Endodermal cell (in vitro differentiated cells): Measurements from ENCODE around the gene FGD4. TPM values are rescaled to one million over a fixed set of nuclear protein-coding genes. Genes with fewer than 3 reads are reported as not detected.

Experiments used
- DNase-seq: peaks from one replicate; pipeline ENCODE4 v3.0.0-alpha.2; 2017
- H3K27ac ChIP-seq: 2 replicates; pipeline ENCODE4 v1.5.1; 2013; ENCODE audit warnings: mild to moderate bottlenecking, low read depth, low read length, moderate library complexity
- H3K27me3 ChIP-seq: 2 replicates; pipeline ENCODE4 v1.6.1; 2013; ENCODE audit warnings: mild to moderate bottlenecking, low read length, moderate library complexity; ENCODE audit not compliant: insufficient read depth, control insufficient read depth, poor library complexity, severe bottlenecking
- H3K36me3 ChIP-seq: 2 replicates; pipeline ENCODE4 v1.7.0; 2013; ENCODE audit warnings: mild to moderate bottlenecking, low read length, moderate library complexity; ENCODE audit not compliant: control insufficient read depth, insufficient read depth
- H3K4me1 ChIP-seq: one replicate; pipeline ENCODE4 v1.7.0; 2013; ENCODE audit warnings: low read length; ENCODE audit not compliant: control insufficient read depth, insufficient read depth
- H3K4me3 ChIP-seq: 2 replicates; pipeline ENCODE4 v1.5.1; 2013; ENCODE audit warnings: mild to moderate bottlenecking, low read length, moderate library complexity
- H3K9ac ChIP-seq: 2 replicates; pipeline ENCODE4 v1.6.1; 2013; ENCODE audit warnings: mild to moderate bottlenecking, low read length, moderate library complexity; ENCODE audit not compliant: poor library complexity, severe bottlenecking; ENCODE audit errors: extremely low read depth
- H3K9me3 ChIP-seq: 2 replicates; pipeline ENCODE4 v1.6.1; 2013; ENCODE audit warnings: mild to moderate bottlenecking, low read length, moderate library complexity; ENCODE audit not compliant: control insufficient read depth
- H3K27ac Mint-ChIP-seq: 2 replicates; pipeline ENCODE4 v1.8.0; 2020; ENCODE audit warnings: mixed read lengths
- H3K27me3 Mint-ChIP-seq: 2 replicates; pipeline ENCODE4 v1.8.0; 2021; ENCODE audit warnings: mild to moderate bottlenecking, mixed read lengths; ENCODE audit not compliant: insufficient read depth
- H3K36me3 Mint-ChIP-seq: 2 replicates; pipeline ENCODE4 v1.8.0; 2020; ENCODE audit warnings: low read depth, mixed read lengths
- H3K4me1 Mint-ChIP-seq: 2 replicates; pipeline ENCODE4 v1.8.0; 2020; ENCODE audit warnings: mixed read lengths
- H3K4me3 Mint-ChIP-seq: 2 replicates; pipeline ENCODE4 v1.8.0; 2020; ENCODE audit warnings: mild to moderate bottlenecking, moderate library complexity, mixed read lengths
- H3K9me3 Mint-ChIP-seq: 2 replicates; pipeline ENCODE4 v1.8.0; 2020; ENCODE audit warnings: mild to moderate bottlenecking, mixed read lengths
- CTCF ChIP-seq: fragments of 200-600 bp; sonication (generic); conservative IDR thresholded peaks from 2 replicates; pipeline ENCODE4 v1.5.0; 2021; ENCODE audit warnings: antibody characterized with exemption, mild to moderate bottlenecking
- WGBS, 2 experiments: methylation state at CpG; one replicate each; pipeline versions ENCODE4 v1.1.5 to v1.1.7; 2013; ENCODE audit warnings: missing lambda C conversion rate in 2 of 2, mixed read lengths in 1 of 2; ENCODE audit not compliant: insufficient coverage in 1 of 2, insufficient read length in 1 of 2; 5-methylcytosine and 5-hydroxymethylcytosine counted together
- long read RNA-seq, 4 experiments: library from polyadenylated mRNA in 2 of 4; library from RNA in 1 of 4; library from capped mRNA in 1 of 4; stranded (forward) in 3 of 4; unstranded in 1 of 4; transcript quantifications; one replicate each; pipeline ENCODE4 v2.0.0, GENCODE V29; 2020 to 2021; ENCODE audit warnings: inconsistent platforms in 1 of 4
- polyA plus RNA-seq, 2 experiments: library from polyadenylated mRNA; stranded (reverse); fragments of 50-300 nt; gene quantifications; one replicate each; pipeline ENCODE4 v1.2.3, GENCODE V29; 2013
- total RNA-seq, 2 donors: library from RNA; stranded (reverse); fragmentation: NEBNext Ultra II Directional in 1 of 2; extraction: Animal tissue kit (Norgen Biotek cat#: 25700) in 1 of 2; gene quantifications; 2 replicates in 1 of 2; 3 replicates in 1 of 2; pipeline ENCODE4 v1.2.1, GENCODE V29; 2021

FGD4 gene
- total RNA-seq, result 10 to 100 TPM; 27.6 to 57.7 TPM
- 10.7 TPM for polyA plus RNA-seq (2013, experiment 1 of 2)
- 11.1 TPM for polyA plus RNA-seq (2013, experiment 2 of 2)
- long read RNA-seq, experiment 1, partial matches to known transcripts, result 0 of 5 reads
- long read RNA-seq, experiment 1, other reads (novel, unspliced or antisense), result 4 of 5 reads
- long read RNA-seq, experiment 2, full-length matches to known transcripts, result 7 of 30 reads
- long read RNA-seq, experiment 2, partial matches to known transcripts, result 3 of 30 reads
- long read RNA-seq, experiment 2, other reads (novel, unspliced or antisense), result 20 of 30 reads
- long read RNA-seq, experiment 3, full-length matches to known transcripts, result 6 of 118 reads
- long read RNA-seq, experiment 3, partial matches to known transcripts, result 60 of 118 reads
- long read RNA-seq, experiment 3, other reads (novel, unspliced or antisense), result 52 of 118 reads
- long read RNA-seq, experiment 4, partial matches to known transcripts, result 0 of 2 reads
- long read RNA-seq, experiment 4, other reads (novel, unspliced or antisense), result 2 of 2 reads

GRCh38 chr12:32399370-32400113 is at the start of gene FGD4:
FGD4 (plus strand) TSS chr12:32399558.
- Histone ChIP-seq H3K4me1 (peaks cover 15% of the 10 kb centered on the region), H3K4me3 (peak within 1 kb of the TSS; percentile 94), H3K9ac (peak within 1 kb of the TSS; percentile 70), H3K27ac (no peak within 1 kb of the TSS), H3K9me3 (no peaks in the 10 kb centered on the region), H3K27me3 (no peaks in the 10 kb centered on the region), H3K36me3 (peaks cover 26% of the 10 kb centered on the region)
- Mint-ChIP-seq H3K27ac (peak within 1 kb of the TSS; percentile 96), H3K9me3 (no peaks in the 10 kb centered on the region), H3K4me1 (peaks cover 52% of the 10 kb centered on the region), H3K27me3 (no peaks in the 10 kb centered on the region), H3K4me3 (peak within 1 kb of the TSS; percentile 89), H3K36me3 (peaks cover 29% of the 10 kb centered on the region)
- peak; percentile 88 for TF ChIP-seq CTCF
- DNase-seq, result peak; percentile 99
- 0% methylated on average over 27 to 82 of the region's 82 CpGs for WGBS, 2 experiments

- H3K27ac ChIP-seq, result no peak overlapping the region
- H3K4me3 Mint-ChIP-seq, result no peak overlapping the region
- no peak overlapping the region for H3K4me3 ChIP-seq
- no peaks in the 10 kb centered on the region for H3K4me1 ChIP-seq
- H3K27me3 ChIP-seq, result no peaks in the 10 kb centered on the region
- DNase-seq, result no peak
- TF ChIP-seq CTCF, result no peak
- H3K36me3 Mint-ChIP-seq, result peaks cover 22% of the 10 kb centered on the region
- WGBS, 2 experiments, result 100% methylated on average over 1 of the region's 1 CpG
- no peak overlapping the region for H3K9ac ChIP-seq
- H3K9me3 Mint-ChIP-seq, result no peaks in the 10 kb centered on the region
- no peaks in the 10 kb centered on the region for H3K4me1 Mint-ChIP-seq
- no peaks in the 10 kb centered on the region for H3K36me3 ChIP-seq
- H3K9me3 ChIP-seq, result no peaks in the 10 kb centered on the region
- no peaks in the 10 kb centered on the region for H3K27me3 Mint-ChIP-seq
- no peak overlapping the region for H3K27ac Mint-ChIP-seq
These were observed 45.8 kb upstream of the FGD4 start for GRCh38 chr12:32353540-32353939.

- no peaks in the 10 kb centered on the region for H3K36me3 ChIP-seq
- H3K36me3 Mint-ChIP-seq, result peaks cover 20% of the 10 kb centered on the region
- no peaks in the 10 kb centered on the region for H3K27me3 ChIP-seq
- TF ChIP-seq CTCF, result no peak
- H3K4me1 Mint-ChIP-seq, result peaks cover 4% of the 10 kb centered on the region
- H3K27ac ChIP-seq, result no peak overlapping the region
- WGBS, 2 experiments, result 93 to 96% methylated on average over 7 to 8 of the region's 8 CpGs
- H3K27ac Mint-ChIP-seq, result no peak overlapping the region
- DNase-seq, result no peak
- no peak overlapping the region for H3K9ac ChIP-seq
- H3K9me3 Mint-ChIP-seq, result no peaks in the 10 kb centered on the region
- H3K27me3 Mint-ChIP-seq, result no peaks in the 10 kb centered on the region
- H3K4me3 Mint-ChIP-seq, result no peak overlapping the region
- H3K9me3 ChIP-seq, result no peaks in the 10 kb centered on the region
- no peaks in the 10 kb centered on the region for H3K4me1 ChIP-seq
- no peak overlapping the region for H3K4me3 ChIP-seq
These were observed 41.6 kb upstream of the FGD4 start for GRCh38 chr12:32357601-32358249.
